Sigmoid colon (tissue), 4 donors: Measurements from ENCODE around the gene THYN1.

ENCODE experiments used
- CTCF ChIP-seq, 4 experiments: fragments of 450-650 bp in 3 of 4; fragments of 200-600 bp in 1 of 4; IDR thresholded peaks; one replicate each; pipeline ENCODE4 v1.5.1; 2016 to 2019; ENCODE audit warnings: antibody characterized with exemption in 4 of 4, mild to moderate bottlenecking in 3 of 4, moderate library complexity in 2 of 4
- EP300 ChIP-seq, 4 donors: sonication (generic); formaldehyde crosslinking; IDR thresholded peaks; one replicate each; pipeline ENCODE4 v1.6.1; 2017; ENCODE audit warnings: antibody characterized with exemption in 4 of 4

- TF ChIP-seq EP300 (IDR thresholded peaks at IDR 0.05) (no peak), CTCF (IDR thresholded peaks at IDR 0.05) (no peak)
Measured at GRCh38 chr11:134288486-134288885, 35.3 kb upstream of the THYN1 start.
